PC-9 (cell line): ENCODE data around the gene DPYSL5. TPM values are rescaled to one million over a fixed set of nuclear protein-coding genes. Genes with fewer than 3 reads are reported as not detected.

Experiments used
- BruUV-seq: library from RNA; stranded (reverse); fragments of 400-500 nt; replicated peaks from 2 replicates; lab custom pipeline; 2021; lab: Mats Ljungman, UMichigan
- CTCF ChIA-PET: fragments of 300-600 bp; sonication (Branson Sonifier 250); formaldehyde crosslinking; loops from one replicate; lab custom pipeline; 2022; ENCODE audit warnings: antibody characterized with exemption; lab: Charles Lee
- POLR2A ChIA-PET: fragments of 300-600 bp; sonication (Branson Sonifier 250); formaldehyde crosslinking; loops from one replicate; lab custom pipeline; 2022; ENCODE audit warnings: antibody characterized with exemption; ENCODE audit not compliant: unreplicated experiment; lab: Charles Lee
- DNase-seq, 2 experiments: peaks; one replicate each; pipeline versions ENCODE4 v3.0.0 to v3.0.0-alpha.2; 2015 to 2022; ENCODE audit warnings: mixed read lengths in 1 of 2
- H2AFZ ChIP-seq: fragments of 200-600 bp; sonication (generic); 2 replicates; pipeline ENCODE4 v1.8.1; 2017; ENCODE audit warnings: antibody characterized with exemption
- H3F3A ChIP-seq: fragments of 200-600 bp; sonication (generic); 2 replicates; pipeline ENCODE4 v1.8.1; 2017; ENCODE audit warnings: antibody characterized with exemption, mild to moderate bottlenecking, low read depth; ENCODE audit not compliant: insufficient read depth
- H3K27ac ChIP-seq: fragments of 200-600 bp; sonication (generic); 2 replicates; pipeline ENCODE4 v1.6.1; 2016; ENCODE audit warnings: mixed run types
- H3K27me3 ChIP-seq: fragments of 200-600 bp; sonication (generic); 2 replicates; pipeline ENCODE4 v1.6.1; 2016; ENCODE audit warnings: low read depth, mixed run types; ENCODE audit not compliant: insufficient read depth
- H3K36me3 ChIP-seq: fragments of 200-600 bp; sonication (generic); 2 replicates; pipeline ENCODE4 v1.6.1; 2016; ENCODE audit warnings: low read depth, mixed run types
- H3K4me1 ChIP-seq: fragments of 200-600 bp; sonication (generic); replicated peaks from 2 replicates; pipeline ENCODE4 v1.6.1; 2016; ENCODE audit warnings: mixed run types; ENCODE audit not compliant: insufficient read depth
- H3K4me2 ChIP-seq: fragments of 200-600 bp; sonication (generic); 2 replicates; pipeline ENCODE4 v1.6.1; 2017; ENCODE audit warnings: mixed run types
- H3K4me3 ChIP-seq: fragments of 200-600 bp; sonication (generic); 2 replicates; pipeline ENCODE4 v1.6.1; 2016; ENCODE audit warnings: mixed run types
- H3K79me2 ChIP-seq: fragments of 200-600 bp; sonication (generic); 2 replicates; pipeline ENCODE4 v1.6.1; 2017; ENCODE audit warnings: low read depth, mixed run types
- H3K9me2 ChIP-seq: fragments of 200-600 bp; sonication (generic); 2 replicates; pipeline ENCODE4 v1.8.1; 2017; ENCODE audit warnings: mild to moderate bottlenecking; ENCODE audit not compliant: insufficient read depth
- H3K9me3 ChIP-seq: fragments of 200-600 bp; sonication (generic); 2 replicates; pipeline ENCODE4 v1.8.1; 2016; ENCODE audit warnings: low read depth; ENCODE audit not compliant: insufficient read depth
- H4K20me1 ChIP-seq: fragments of 200-600 bp; sonication (generic); 2 replicates; pipeline ENCODE4 v1.8.1; 2017; ENCODE audit not compliant: insufficient read depth
- CTCF ChIP-seq: fragments of 200-600 bp; sonication (generic); conservative IDR thresholded peaks from 2 replicates; pipeline ENCODE4 v1.6.1; 2017; ENCODE audit warnings: mixed run types, antibody characterized with exemption, mild to moderate bottlenecking, moderate library complexity
- EZH2 ChIP-seq: fragments of 200-600 bp; sonication (generic); IDR thresholded peaks from 2 replicates; pipeline ENCODE4 v1.8.0; 2017; ENCODE audit warnings: antibody characterized with exemption, low read depth
- intact Hi-C: fragments of 100-400 bp; cut with micrococcal nuclease; formaldehyde crosslinking; loops from one replicate; pipeline ENCODE4 v1.10.0; 2022; ENCODE audit not compliant: unreplicated experiment
- total RNA-seq: library from RNA; stranded (reverse); gene quantifications from 2 replicates; pipeline ENCODE4 v1.2.3, GENCODE V29; 2021

DPYSL5 gene
- total RNA-seq, 1 experiment from 2014 or later: not detected

- no peak overlapping the region for H2AFZ ChIP-seq
- no peaks in the 10 kb centered on the region for H3K9me3 ChIP-seq
- no peaks in the 10 kb centered on the region for H3K9me2 ChIP-seq
- no peak overlapping the region for H3K27ac ChIP-seq
- ChIA-PET POLR2A (no interaction called here), CTCF (interaction anchor here (0.6 kb wide), 1 partner anchor 143 kb away, joined by 3 read pairs; no protein-coding TSS in a partner anchor)
- H3K4me3 ChIP-seq: no peak overlapping the region
- no peak for TF ChIP-seq EZH2
- TF ChIP-seq CTCF: no peak
- no peaks in the 10 kb centered on the region; the same call in 1 of the 2 replicates for H3F3A ChIP-seq
- intact Hi-C loops: no loop called here
- H3K27me3 ChIP-seq: peaks cover 82% of the 10 kb centered on the region
- H3K4me1 ChIP-seq: no peaks in the 10 kb centered on the region
- H3K4me2 ChIP-seq: no peak overlapping the region
- no TSS peak for BruUV-seq
- no peaks in the 10 kb centered on the region for H3K79me2 ChIP-seq
- DNase-seq: no peak
- H4K20me1 ChIP-seq: no peaks in the 10 kb centered on the region
- H3K36me3 ChIP-seq: no peaks in the 10 kb centered on the region
Measured at GRCh38 chr2:26885651-26886329, 37.9 kb downstream of the DPYSL5 start.

GRCh38 chr2:26886736-26887135 lies 38.8 kb downstream of the DPYSL5 start:
- H3K27ac ChIP-seq: no peak overlapping the region
- no peaks in the 10 kb centered on the region; the same call in 1 of the 2 replicates for H3F3A ChIP-seq
- no peak overlapping the region for H2AFZ ChIP-seq
- no peaks in the 10 kb centered on the region for H3K36me3 ChIP-seq
- no peaks in the 10 kb centered on the region for H4K20me1 ChIP-seq
- BruUV-seq: no TSS peak
- ChIA-PET CTCF (no interaction called here), POLR2A (no interaction called here)
- no peaks in the 10 kb centered on the region for H3K9me2 ChIP-seq
- H3K79me2 ChIP-seq: no peaks in the 10 kb centered on the region
- H3K4me2 ChIP-seq: no peak overlapping the region
- H3K27me3 ChIP-seq: peaks cover 75% of the 10 kb centered on the region
- no peak for DNase-seq
- no peaks in the 10 kb centered on the region for H3K9me3 ChIP-seq
- no peaks in the 10 kb centered on the region for H3K4me1 ChIP-seq
- TF ChIP-seq CTCF: no peak
- TF ChIP-seq EZH2: no peak
- no peak overlapping the region for H3K4me3 ChIP-seq
- intact Hi-C loops: no loop called here

- Histone ChIP-seq H3F3A (no peaks in the 10 kb centered on the region; the same call in 1 of the 2 replicates), H3K27ac (no peak overlapping the region), H2AFZ (no peak overlapping the region), H4K20me1 (no peaks in the 10 kb centered on the region), H3K4me3 (no peak overlapping the region), H3K9me2 (no peaks in the 10 kb centered on the region), H3K36me3 (no peaks in the 10 kb centered on the region), H3K79me2 (no peaks in the 10 kb centered on the region), H3K4me2 (no peak overlapping the region), H3K27me3 (peaks cover 75% of the 10 kb centered on the region), H3K9me3 (no peaks in the 10 kb centered on the region), H3K4me1 (no peaks in the 10 kb centered on the region)
- no TSS peak for BruUV-seq
- DNase-seq: no peak
- POLR2A ChIA-PET: no interaction called here
- TF ChIP-seq EZH2 (no peak), CTCF (no peak)
- intact Hi-C loops: no loop called here
- CTCF ChIA-PET: no interaction called here
Measured at GRCh38 chr2:26887151-26887550, 39.2 kb downstream of the DPYSL5 start.
